Measurements from ENCODE around the gene NANS.
"Not testable (repeated sequence)": the region's sequence is repeated elsewhere in the genome, so short reads cannot be mapped to it uniquely, and the experiment has no call there.

NANS gene

GRCh38 chr9:98039607-98040017, 16.9 kb upstream of the NANS start:
- DNase-seq, result no peak

GRCh38 chr9:98040212-98040611, 16.3 kb upstream of the NANS start:
- DNase-seq, result no peak

GRCh38 chr9:98043915-98044314, 12.6 kb upstream of the NANS start:
- no peak for DNase-seq

- DNase-seq, result no peak
Measured at GRCh38 chr9:98045234-98046179, 11.0 kb upstream of the NANS start.

- DNase-seq, result no peak
Measured at GRCh38 chr9:98046180-98046543, 10.4 kb upstream of the NANS start.

GRCh38 chr9:98047002-98047401, 9.5 kb upstream of the NANS start:
- no peak for DNase-seq

- DNase-seq, result no peak
Measured at GRCh38 chr9:98049288-98050072, 7.1 kb upstream of the NANS start.

GRCh38 chr9:98050351-98050750, 6.2 kb upstream of the NANS start:
- DNase-seq, result no peak

GRCh38 chr9:98054376-98054951, 2.1 kb upstream of the NANS start:
- DNase-seq, result no peak

GRCh38 chr9:98057138-98057799, 737 bp downstream of the NANS start:
- peak; percentile 34 for DNase-seq

- no peak for DNase-seq
Measured at GRCh38 chr9:98062161-98062560, 5.6 kb downstream of the NANS start.

- DNase-seq, result no peak
Measured at GRCh38 chr9:98064623-98065392, 8.3 kb downstream of the NANS start.

- no peak for DNase-seq
Measured at GRCh38 chr9:98066235-98066634, 9.7 kb downstream of the NANS start.

GRCh38 chr9:98067184-98067583, 10.7 kb downstream of the NANS start:
- DNase-seq, result no peak

- no peak for DNase-seq
Measured at GRCh38 chr9:98069551-98069950, 13.0 kb downstream of the NANS start.

GRCh38 chr9:98070704-98071103, 14.2 kb downstream of the NANS start:
- DNase-seq, result no peak

GRCh38 chr9:98071737-98072136, 15.2 kb downstream of the NANS start:
- no peak for DNase-seq

GRCh38 chr9:98074115-98074990, 17.8 kb downstream of the NANS start:
- peak; percentile 52 for DNase-seq

GRCh38 chr9:98075332-98075805, 18.8 kb downstream of the NANS start:
- peak; percentile 53 for DNase-seq

GRCh38 chr9:98076514-98076890, 20.0 kb downstream of the NANS start:
- not testable (repeated sequence) for DNase-seq

GRCh38 chr9:98078895-98079294, 22.4 kb downstream of the NANS start:
- DNase-seq, result no peak
